Stimulated activated CD8-positive, alpha-beta memory T cell treated with anti-CD3 and anti-CD28 coated beads, Interleukin-15, amount 100 ng/mL, for 4 hours (primary cell): Measurements from ENCODE around the gene MMUT.
"Not testable (repeated sequence)": the region's sequence is repeated elsewhere in the genome, so short reads cannot be mapped to it uniquely, and the experiment has no call there.

Source experiments
- DNase-seq, 2 donors: peaks; one replicate each; pipeline ENCODE4 v3.0.0-alpha.2; 2020; ENCODE audit warnings: low read depth in 2 of 2

MMUT gene

DNA sequence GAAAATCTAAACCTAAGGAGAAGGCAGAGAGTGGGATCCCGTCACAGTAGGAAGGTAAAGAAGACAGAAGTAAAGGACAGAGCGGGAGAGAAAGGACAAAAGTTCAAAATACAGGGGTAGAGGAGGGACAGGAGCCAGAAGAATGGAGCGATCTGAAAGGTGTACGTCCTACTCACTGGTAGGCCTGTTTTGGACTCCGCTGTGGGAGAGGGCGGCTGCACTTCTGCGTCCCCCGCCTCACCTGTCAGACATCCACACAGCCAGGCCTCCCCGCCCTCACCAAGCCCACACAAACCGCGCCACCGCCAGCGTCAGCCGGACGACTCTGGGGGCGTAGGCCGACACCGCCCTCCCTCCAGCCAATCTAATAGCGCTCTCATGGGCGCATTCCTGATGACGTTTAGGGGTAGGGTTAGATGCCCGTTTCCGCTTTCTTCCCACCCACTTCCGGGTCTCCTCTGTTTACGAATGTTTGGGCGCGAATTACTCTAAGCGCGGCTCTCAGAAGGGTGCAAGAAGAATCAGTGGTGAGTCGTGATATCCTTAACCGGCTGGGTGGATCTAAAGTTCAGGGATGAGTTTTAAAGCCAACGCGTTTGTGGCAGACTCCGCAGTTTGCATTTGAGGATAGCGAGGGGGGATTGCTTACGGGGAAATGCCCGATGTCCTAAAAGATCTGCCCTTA lies at the start of gene MMUT, which contains the start of gene CENPQ:
MMUT (minus strand) TSS at position 327 of the 685 bp plus-strand sequence. CDS start 3,787 bp downstream, outside the sequence.
CENPQ (plus strand) TSS at position 444 of the 685 bp plus-strand sequence. CDS start 6,807 bp downstream, outside the sequence.
- peak; percentile 77 to 87 for DNase-seq

GRCh38 chr6:49509342-49509741 lies 46.3 kb upstream of the MMUT start:
- DNase-seq, result no peak

- no peak for DNase-seq
Measured at GRCh38 chr6:49506569-49507111, 43.6 kb upstream of the MMUT start.

DNA sequence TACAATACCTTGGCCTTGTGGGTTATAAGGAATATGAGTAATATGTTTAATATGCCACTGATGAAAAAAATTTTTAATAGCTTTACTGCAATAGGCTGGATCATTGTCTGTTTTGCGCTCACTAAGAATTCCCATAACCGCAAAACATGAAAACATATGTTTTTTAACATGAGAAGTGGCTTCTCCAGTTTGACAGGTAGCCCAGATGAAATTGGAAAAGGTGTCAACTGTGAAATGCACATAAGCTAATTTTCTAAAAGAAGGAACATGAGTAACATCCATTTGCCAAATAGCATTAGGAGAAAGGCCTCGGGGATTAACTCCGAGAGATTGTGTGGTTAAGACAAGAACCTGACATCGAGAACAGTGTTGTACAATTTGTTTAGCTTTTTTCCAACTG lies 41.6 kb upstream of the MMUT start:
- DNase-seq, result no peak

- DNase-seq, result no peak
Measured at GRCh38 chr6:49499623-49500022, 36.6 kb upstream of the MMUT start, which contains the start of gene GLYATL3. TSS of gene GLYATL3 (plus strand) at chr6:49499923. CDS start at chr6:49511991, 12,068 bp downstream.

DNA sequence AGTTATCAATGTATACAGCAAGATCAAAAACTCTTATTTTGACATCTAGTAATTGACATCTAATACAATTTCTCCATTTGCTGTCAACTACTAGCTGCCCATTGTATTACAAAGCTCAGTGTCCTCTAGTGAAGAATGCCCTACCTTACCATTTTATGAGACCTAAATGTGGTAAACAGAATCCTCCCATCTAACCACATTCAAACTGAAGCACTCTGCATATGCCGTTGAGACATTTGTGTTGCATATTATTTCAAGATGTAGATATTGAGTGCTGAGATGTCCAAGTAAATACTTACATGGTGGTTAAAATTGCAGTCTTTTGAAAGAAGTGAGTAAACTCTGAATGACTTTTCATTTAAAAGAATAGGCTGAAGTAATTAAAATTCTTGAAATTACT lies 36.1 kb upstream of the MMUT start:
- DNase-seq, result no peak

- DNase-seq, result no peak
Measured at GRCh38 chr6:49497304-49497703, 34.3 kb upstream of the MMUT start.

DNA sequence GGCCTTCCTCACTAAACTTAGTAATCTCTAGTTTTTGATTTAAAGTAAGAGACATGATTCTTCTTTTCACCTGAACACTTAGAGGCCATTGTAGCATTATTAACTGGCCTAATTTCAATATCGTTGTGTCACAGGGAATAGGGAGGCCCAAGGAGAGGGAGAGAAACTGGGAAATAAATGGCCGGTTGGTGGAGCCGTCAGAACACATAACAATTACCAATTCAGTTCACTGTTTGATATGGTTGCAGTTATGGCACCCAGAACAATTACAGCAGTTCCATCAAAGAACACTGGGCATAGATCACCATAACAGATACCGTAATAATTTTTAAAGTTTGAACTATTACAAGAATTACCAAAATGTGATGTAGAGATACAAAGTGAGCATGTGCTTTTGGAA lies 27.6 kb upstream of the MMUT start:
- DNase-seq, result no peak

- not testable (repeated sequence) for DNase-seq
Measured at GRCh38 chr6:49483380-49483779, 20.3 kb upstream of the MMUT start.

DNA sequence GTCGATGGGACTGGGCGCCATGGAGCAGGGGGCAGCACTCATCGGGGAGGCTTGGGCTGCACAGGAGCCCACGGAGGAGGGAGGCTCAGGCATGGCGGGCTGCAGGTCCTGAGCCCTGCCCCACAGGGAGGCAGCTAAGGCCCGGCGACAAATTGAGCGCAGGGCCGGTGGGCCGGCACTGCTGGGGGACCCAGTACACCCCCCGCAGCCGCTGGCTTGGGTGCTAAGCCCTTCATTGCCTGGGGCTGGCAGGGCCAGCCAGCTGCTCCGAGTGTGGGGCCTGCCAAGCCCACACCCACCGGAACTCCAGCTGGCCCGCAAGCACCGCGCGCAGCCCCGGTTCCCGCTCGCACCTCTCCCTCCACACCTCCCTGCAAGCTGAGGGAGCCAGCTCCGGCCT lies 18.8 kb upstream of the MMUT start:
- not testable (repeated sequence) for DNase-seq

DNA sequence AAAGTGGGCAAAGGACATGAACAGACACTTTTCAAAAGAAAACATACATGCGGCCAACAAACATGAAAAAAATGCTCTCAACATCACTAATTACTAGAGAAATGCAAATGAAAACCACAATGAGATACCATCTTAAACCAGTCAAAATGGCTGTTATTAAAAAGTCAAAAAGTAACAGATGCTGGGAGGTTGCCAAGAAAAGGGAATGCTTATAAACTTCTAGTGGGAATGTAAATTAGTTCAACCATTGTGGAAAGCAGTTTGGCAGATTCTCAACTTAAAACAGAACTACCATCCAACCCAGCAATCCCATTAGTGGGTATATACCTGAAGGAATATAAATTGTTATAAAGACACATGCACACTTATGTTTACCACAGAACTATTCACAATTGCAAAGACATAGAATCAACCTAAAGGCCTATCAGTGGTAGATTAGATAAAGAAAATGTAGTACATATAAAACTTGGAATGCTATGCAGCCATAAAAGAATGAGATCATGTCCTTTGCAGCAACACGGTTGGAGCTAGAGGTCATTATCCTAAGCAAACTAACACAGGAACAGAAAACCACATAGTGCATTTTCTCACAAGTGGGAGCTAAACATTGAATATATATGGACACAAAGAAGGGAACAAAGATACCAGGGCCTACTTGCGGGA lies 16.4 kb upstream of the MMUT start:
- DNase-seq, result no peak

DNA sequence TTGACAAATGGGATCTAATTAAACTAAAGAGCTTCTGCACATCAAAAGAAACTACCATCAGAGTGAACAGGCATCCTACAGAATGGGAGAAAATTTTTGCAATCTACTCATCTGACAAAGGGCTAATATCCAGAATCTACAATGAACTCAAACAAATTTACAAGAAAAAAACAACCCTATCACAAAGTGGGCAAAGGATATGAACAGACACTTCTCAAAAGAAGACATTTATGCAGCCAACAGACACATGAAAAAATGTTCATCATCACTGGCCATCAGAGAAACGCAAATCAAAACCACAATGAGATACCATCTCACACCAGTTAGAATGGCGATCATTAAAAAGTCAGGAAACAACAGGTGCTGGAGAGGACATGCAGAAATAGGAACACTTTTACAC lies 13.5 kb upstream of the MMUT start:
- not testable (repeated sequence) for DNase-seq

DNA sequence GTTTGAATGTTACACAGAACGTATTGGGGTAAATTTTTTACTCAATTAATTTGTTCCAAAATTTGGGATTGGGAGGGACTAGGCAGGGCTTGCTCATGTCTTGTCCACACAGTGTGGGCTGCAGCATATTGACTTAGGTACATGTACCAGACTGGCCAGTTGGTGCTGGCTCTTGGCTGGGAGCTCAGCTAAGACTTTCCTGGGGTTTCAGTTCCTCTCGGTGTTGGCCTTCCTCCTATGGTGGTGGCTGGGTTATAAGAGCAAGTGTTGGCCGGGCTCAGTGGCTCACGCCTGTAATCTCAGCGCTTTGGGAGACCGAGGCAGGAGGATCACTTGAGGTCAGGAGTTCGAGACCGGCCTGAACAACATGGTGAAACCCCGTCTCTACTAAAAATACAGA lies 5.0 kb upstream of the MMUT start:
- DNase-seq, result no peak

GRCh38 chr6:49464691-49465090 lies 1.6 kb upstream of the MMUT start:
- DNase-seq, result no peak

GRCh38 chr6:49463612-49463967 lies 537 bp upstream of the MMUT start:
- no peak for DNase-seq

GRCh38 chr6:49462599-49462926 lies 490 bp downstream of the MMUT start:
- DNase-seq, result no peak

DNA sequence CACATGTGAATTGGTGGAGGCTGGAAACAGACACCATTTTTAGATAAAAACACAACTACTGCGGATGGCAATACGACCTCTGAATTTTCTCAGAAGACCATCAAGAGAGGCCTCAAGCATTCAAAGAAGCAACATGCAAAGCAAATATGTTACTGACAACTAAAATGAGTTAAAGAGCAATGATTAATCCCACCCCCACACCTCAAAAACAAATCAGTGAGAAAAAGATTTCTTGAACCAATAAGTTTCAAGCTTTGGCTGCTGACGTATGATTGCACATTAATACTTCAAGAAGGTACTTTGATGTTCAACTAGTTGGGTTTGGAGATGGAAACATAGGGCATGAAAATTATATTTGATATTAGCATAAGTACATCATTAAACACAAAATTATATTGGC lies 982 bp downstream of the MMUT start:
- DNase-seq, result no peak

DNA sequence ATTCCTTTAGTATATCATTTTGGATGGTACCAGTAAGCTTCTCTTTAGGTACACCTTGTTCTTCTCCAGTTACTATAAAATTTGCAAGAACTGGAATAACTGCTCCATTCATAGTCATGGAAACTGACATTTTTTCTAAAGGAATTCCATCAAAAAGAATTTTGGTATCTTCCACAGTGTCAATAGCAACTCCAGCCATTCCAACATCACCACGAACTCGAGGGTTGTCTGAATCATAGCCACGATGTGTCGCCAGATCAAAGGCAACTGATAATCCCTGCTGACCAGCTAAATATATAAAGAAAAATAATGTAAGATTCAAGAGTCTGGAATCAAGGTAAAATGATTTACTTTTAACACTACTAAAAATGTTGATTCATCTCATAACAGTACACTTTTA lies 5.3 kb downstream of the MMUT start:
- DNase-seq, result no peak

- DNase-seq, result no peak
Measured at GRCh38 chr6:49454787-49455709, 8.0 kb downstream of the MMUT start.

GRCh38 chr6:49453221-49453620 lies 9.8 kb downstream of the MMUT start:
- no peak for DNase-seq

DNA sequence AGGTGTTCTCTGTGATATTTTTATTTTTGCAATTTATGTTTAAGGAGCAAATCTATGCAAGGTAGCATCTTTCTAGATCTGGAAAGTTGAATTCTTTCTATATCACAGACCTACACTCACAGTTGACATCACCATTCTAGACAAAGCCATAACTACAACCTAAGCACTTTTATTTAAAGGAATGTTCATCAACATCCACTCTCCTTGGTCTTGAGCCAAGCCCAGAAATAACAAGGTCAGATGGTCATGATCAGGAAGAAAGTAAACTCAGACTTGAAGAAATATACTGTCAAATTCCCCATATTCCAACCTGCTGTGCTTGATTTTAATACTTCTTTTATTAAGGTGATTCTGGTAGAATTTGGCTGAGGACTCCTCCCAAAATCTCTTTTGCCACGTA lies 32.2 kb downstream of the MMUT start:
- no peak for DNase-seq

DNA sequence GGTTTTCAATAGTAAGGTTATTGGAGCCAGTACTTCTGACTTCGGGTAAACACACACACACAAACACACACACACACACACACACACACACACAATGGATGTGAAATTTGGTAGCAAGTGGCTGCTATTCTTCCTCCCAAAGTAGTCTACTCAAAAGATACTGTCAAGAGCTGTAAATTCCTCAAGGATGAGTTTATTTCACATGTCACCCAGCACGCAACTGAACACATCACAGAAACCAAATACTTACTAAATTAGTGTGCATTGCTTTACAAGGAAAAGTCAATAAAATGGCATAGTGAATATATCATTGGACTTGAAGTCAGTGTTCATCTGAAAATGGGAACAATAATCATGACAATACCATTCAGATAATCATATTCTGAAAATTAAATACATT lies 32.9 kb downstream of the MMUT start:
- no peak for DNase-seq
